H1 (cell line): ENCODE measurements around the gene PDZD2. TPM values are rescaled to one million over a fixed set of nuclear protein-coding genes. Genes with fewer than 3 reads are reported as not detected.

Experiments
- BACH1 ChIP-seq: IDR thresholded peaks from 2 replicates; pipeline ENCODE4 v1.6.1; 2012; ENCODE audit warnings: low read length, improper control_type of control experiment
- CHD7 ChIP-seq: fragments of 300-600 bp; sonication (generic); IDR thresholded peaks from 2 replicates; pipeline ENCODE4 v1.7.1; 2012; ENCODE audit warnings: low read length, moderate library complexity, mild to moderate bottlenecking, inconsistent platforms; ENCODE audit not compliant: insufficient replicate concordance
- KDM1A ChIP-seq: fragments of 200-600, 300-600 bp; sonication (generic); IDR thresholded peaks from 2 replicates; pipeline ENCODE4 v1.7.1; 2016; ENCODE audit warnings: mild to moderate bottlenecking, low read length, borderline replicate concordance
- PHF8 ChIP-seq: fragments of 200-600 bp; sonication (generic); conservative IDR thresholded peaks from 2 replicates; pipeline ENCODE4 v1.7.1; 2012; ENCODE audit warnings: low read depth, mild to moderate bottlenecking, inconsistent platforms, low read length, moderate library complexity
- RNF2 ChIP-seq: fragments of 200-900, 300-1000 bp; sonication (generic); IDR thresholded peaks from 2 replicates; pipeline ENCODE4 v1.7.1; 2016; ENCODE audit warnings: borderline replicate concordance, low read depth, mild to moderate bottlenecking, antibody characterized with exemption, low read length; ENCODE audit not compliant: poor library complexity, severe bottlenecking; ENCODE audit errors: missing control alignments
- polyA plus RNA-seq, 7 experiments: library from polyadenylated mRNA; depleted of rRNA in 3 of 7; stranded (reverse) in 5 of 7; unstranded in 2 of 7; fragments of >200 nt in 5 of 7; fragments of 200-250 nt in 2 of 7; gene quantifications; 1 replicate in 5 of 7; 2 replicates in 1 of 7; 4 replicates in 1 of 7; pipeline versions ENCODE4 v1.2.1 to v1.2.3, GENCODE V29; 2011 to 2013; ENCODE audit warnings: missing spikeins in 2 of 7, mixed read lengths in 2 of 7
- total RNA-seq: library from RNA; stranded (reverse); fragmentation: NEBNext Ultra II Directional; extraction: Animal tissue kit (Norgen Biotek cat#: 25700); gene quantifications from 2 replicates; pipeline ENCODE4 v1.2.1, GENCODE V29; 2021

The PDZD2 gene
- total and polyA plus RNA-seq, 2 of the 8 experiments (the other 6 are each of a cell fraction or from before 2014, with no cell fraction given) = 1.2 to 6.8 TPM

GRCh38 chr5:32094691-32095090 lies 455.8 kb downstream of the PDZD2 start (continued):
- TF ChIP-seq CHD7 (no peak), RNF2 (no peak), BACH1 (no peak), KDM1A (no peak), PHF8 (no peak)
